ENCODE measurements around the gene RRM2. TPM values are rescaled to one million over a fixed set of nuclear protein-coding genes. Genes with fewer than 3 reads are reported as not detected.
A peak's percentile ranks its signal among the peaks of the same experiment; 100 is the strongest.

Gene RRM2
- total RNA-seq (10 to 100 TPM; 16.6 to 18.8 TPM), polyA plus RNA-seq (ENCODE audit: insufficient read length in 2 of 2) (10 to 100 TPM; 40.3 to 42.4 TPM)
- long read RNA-seq, donor 1, transcript RRM2-202 (10 exons, 3,673 nt) = major isoform, 8 of 10 reads
- long read RNA-seq, donor 1, partial matches to known transcripts = 0 of 10 reads
- long read RNA-seq, donor 1, other reads (novel, unspliced or antisense) = 0 of 10 reads
- long read RNA-seq, donor 2, partial matches to known transcripts = 0 of 5 reads
- long read RNA-seq, donor 2, other reads (novel, unspliced or antisense) = 0 of 5 reads
- long read RNA-seq, donor 3, transcript RRM2-202 (10 exons, 3,673 nt) = major isoform, 6 of 6 reads
- long read RNA-seq, donor 3, partial matches to known transcripts = 0 of 6 reads
- long read RNA-seq, donor 3, other reads (novel, unspliced or antisense) = 0 of 6 reads
- long read RNA-seq, donor 4, transcript RRM2-202 (10 exons, 3,673 nt) = major isoform, 13 of 27 reads
- long read RNA-seq, donor 4, partial matches to known transcripts = 11 of 27 reads
- long read RNA-seq, donor 4, other reads (novel, unspliced or antisense) = 0 of 27 reads

DNA sequence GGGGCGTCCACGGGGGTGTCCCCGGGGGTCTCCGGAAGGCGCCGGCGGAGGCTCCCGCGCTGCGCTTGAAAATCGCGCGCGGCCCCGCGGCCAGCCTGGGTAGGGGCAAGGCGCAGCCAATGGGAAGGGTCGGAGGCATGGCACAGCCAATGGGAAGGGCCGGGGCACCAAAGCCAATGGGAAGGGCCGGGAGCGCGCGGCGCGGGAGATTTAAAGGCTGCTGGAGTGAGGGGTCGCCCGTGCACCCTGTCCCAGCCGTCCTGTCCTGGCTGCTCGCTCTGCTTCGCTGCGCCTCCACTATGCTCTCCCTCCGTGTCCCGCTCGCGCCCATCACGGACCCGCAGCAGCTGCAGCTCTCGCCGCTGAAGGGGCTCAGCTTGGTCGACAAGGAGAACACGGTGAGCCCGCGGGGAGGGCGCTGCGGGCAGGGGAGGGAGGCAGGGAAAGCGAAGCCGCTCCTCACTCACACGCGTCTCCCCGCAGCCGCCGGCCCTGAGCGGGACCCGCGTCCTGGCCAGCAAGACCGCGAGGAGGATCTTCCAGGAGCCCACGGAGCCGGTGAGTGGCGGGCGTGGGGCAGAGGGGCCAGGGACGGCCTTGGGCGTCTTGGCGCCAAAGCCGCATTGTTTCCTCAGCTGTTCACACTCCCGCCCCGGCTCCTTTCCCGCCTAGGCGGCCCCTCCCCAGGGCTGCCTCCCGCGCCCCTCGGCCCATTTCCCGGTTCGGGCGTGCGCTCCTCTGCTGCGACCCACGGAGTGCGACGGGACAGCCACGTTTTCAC lies at the start of gene RRM2:
Gene RRM2, plus strand, starts transcription at position 240 of the 781 bp plus-strand sequence. Its CDS starts 60 bp downstream, at position 300.
- peak in 5 of 6 donors; percentile 81 to 98 (median 89) for DNase-seq (ENCODE audit: low read depth in 4 of 6, low spot score in 6 of 6)
- Histone ChIP-seq H3K4me1 (ENCODE audit: control insufficient read depth, insufficient read depth, low read length) (peaks cover 28% of the 10 kb centered on the region), H3K36me3 (ENCODE audit: control insufficient read depth, insufficient read depth, low read length) (no peaks in the 10 kb centered on the region), H3K4me3 (ENCODE audit: low read depth, low read length) (peak within 1 kb of the TSS; percentile 58), H3K27ac (ENCODE audit: low read depth, low read length) (no peak within 1 kb of the TSS), H3K9me3 (ENCODE audit: control insufficient read depth, insufficient read depth, low read length) (no peaks in the 10 kb centered on the region), H3K27me3 (ENCODE audit: control insufficient read depth, insufficient read depth, low read length) (peaks cover 16% of the 10 kb centered on the region)
- under 1% methylated on average over 81 of the region's 81 CpGs for WGBS (ENCODE audit: insufficient coverage)

- DNase-seq (ENCODE audit: low read depth in 4 of 6, low spot score in 6 of 6) = no peak
- WGBS (ENCODE audit: insufficient coverage) = 61% methylated on average over 7 of the region's 8 CpGs
- H3K36me3 ChIP-seq (ENCODE audit: control insufficient read depth, insufficient read depth, low read length) = no peaks in the 10 kb centered on the region
Observed at GRCh38 chr2:10073706-10074105, 48.8 kb upstream of the RRM2 start.

GRCh38 chr2:10075101-10075500 lies 47.4 kb upstream of the RRM2 start:
- WGBS (ENCODE audit: insufficient coverage) = 89% methylated on average over 11 of the region's 13 CpGs
- peaks cover 21% of the 10 kb centered on the region for H3K4me1 ChIP-seq (ENCODE audit: control insufficient read depth, insufficient read depth, low read length)
- peaks cover 10% of the 10 kb centered on the region for H3K27me3 ChIP-seq (ENCODE audit: control insufficient read depth, insufficient read depth, low read length)
- no peak overlapping the region for H3K4me3 ChIP-seq (ENCODE audit: low read depth, low read length)
- no peaks in the 10 kb centered on the region for H3K36me3 ChIP-seq (ENCODE audit: control insufficient read depth, insufficient read depth, low read length)
- no peaks in the 10 kb centered on the region for H3K9me3 ChIP-seq (ENCODE audit: control insufficient read depth, insufficient read depth, low read length)
- no peak for DNase-seq (ENCODE audit: low read depth in 4 of 6, low spot score in 6 of 6)
- no peak overlapping the region for H3K27ac ChIP-seq (ENCODE audit: low read depth, low read length)

More at GRCh38 chr2:10073706-10074105, 48.8 kb upstream of the RRM2 start:
- H3K27me3 ChIP-seq (ENCODE audit: control insufficient read depth, insufficient read depth, low read length) = peaks cover 8% of the 10 kb centered on the region
- no peaks in the 10 kb centered on the region for H3K9me3 ChIP-seq (ENCODE audit: control insufficient read depth, insufficient read depth, low read length)
- H3K27ac ChIP-seq (ENCODE audit: low read depth, low read length) = no peak overlapping the region
- H3K4me1 ChIP-seq (ENCODE audit: control insufficient read depth, insufficient read depth, low read length) = peaks cover 16% of the 10 kb centered on the region
- no peak overlapping the region for H3K4me3 ChIP-seq (ENCODE audit: low read depth, low read length)

DNA sequence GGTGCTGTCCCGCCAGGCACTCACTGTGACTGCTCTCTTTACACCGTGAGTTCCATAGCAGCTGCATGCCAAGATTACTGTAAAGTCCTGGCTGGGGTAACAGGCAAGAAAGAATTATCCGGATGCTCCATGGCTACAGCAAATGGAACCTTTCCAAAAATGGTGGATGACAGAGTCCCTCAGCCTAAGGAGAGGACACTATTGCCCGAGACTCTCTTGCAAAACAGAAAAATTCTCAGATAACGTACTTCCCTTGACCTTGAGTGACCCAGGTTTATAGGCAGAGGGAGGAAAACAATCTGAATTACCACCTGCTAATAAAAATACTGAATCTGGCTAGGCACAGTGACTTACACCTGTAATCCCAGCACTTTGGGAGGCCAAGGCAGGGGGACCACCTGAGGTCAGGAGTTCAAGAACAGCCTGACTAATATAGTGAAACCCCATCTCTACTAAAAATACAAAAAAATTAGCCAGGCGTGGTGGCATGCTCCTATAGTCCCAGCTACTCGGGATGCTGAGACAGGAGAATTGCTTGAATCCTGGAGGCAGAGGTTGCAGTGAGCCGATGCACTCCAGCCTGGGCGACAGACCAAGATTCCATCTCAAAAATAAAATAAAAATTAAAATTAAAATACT lies 46.8 kb upstream of the RRM2 start:
- no peak overlapping the region for H3K27ac ChIP-seq (ENCODE audit: low read depth, low read length)
- WGBS (ENCODE audit: insufficient coverage) = 64% methylated on average over 5 of the region's 9 CpGs
- H3K4me1 ChIP-seq (ENCODE audit: control insufficient read depth, insufficient read depth, low read length) = peaks cover 25% of the 10 kb centered on the region
- H3K36me3 ChIP-seq (ENCODE audit: control insufficient read depth, insufficient read depth, low read length) = no peaks in the 10 kb centered on the region
- no peaks in the 10 kb centered on the region for H3K9me3 ChIP-seq (ENCODE audit: control insufficient read depth, insufficient read depth, low read length)
- no peak overlapping the region for H3K4me3 ChIP-seq (ENCODE audit: low read depth, low read length)
- H3K27me3 ChIP-seq (ENCODE audit: control insufficient read depth, insufficient read depth, low read length) = peaks cover 14% of the 10 kb centered on the region
- no peak for DNase-seq (ENCODE audit: low read depth in 4 of 6, low spot score in 6 of 6)

- WGBS (ENCODE audit: insufficient coverage) = 91% methylated on average over 13 of the region's 13 CpGs
- DNase-seq (ENCODE audit: low read depth in 4 of 6, low spot score in 6 of 6) = no peak
- Histone ChIP-seq H3K36me3 (ENCODE audit: control insufficient read depth, insufficient read depth, low read length) (no peaks in the 10 kb centered on the region), H3K4me1 (ENCODE audit: control insufficient read depth, insufficient read depth, low read length) (peaks cover 26% of the 10 kb centered on the region), H3K4me3 (ENCODE audit: low read depth, low read length) (no peak overlapping the region), H3K27me3 (ENCODE audit: control insufficient read depth, insufficient read depth, low read length) (peaks cover 19% of the 10 kb centered on the region), H3K27ac (ENCODE audit: low read depth, low read length) (no peak overlapping the region), H3K9me3 (ENCODE audit: control insufficient read depth, insufficient read depth, low read length) (no peaks in the 10 kb centered on the region)
Observed at GRCh38 chr2:10076511-10076910, 46.0 kb upstream of the RRM2 start.

DNA sequence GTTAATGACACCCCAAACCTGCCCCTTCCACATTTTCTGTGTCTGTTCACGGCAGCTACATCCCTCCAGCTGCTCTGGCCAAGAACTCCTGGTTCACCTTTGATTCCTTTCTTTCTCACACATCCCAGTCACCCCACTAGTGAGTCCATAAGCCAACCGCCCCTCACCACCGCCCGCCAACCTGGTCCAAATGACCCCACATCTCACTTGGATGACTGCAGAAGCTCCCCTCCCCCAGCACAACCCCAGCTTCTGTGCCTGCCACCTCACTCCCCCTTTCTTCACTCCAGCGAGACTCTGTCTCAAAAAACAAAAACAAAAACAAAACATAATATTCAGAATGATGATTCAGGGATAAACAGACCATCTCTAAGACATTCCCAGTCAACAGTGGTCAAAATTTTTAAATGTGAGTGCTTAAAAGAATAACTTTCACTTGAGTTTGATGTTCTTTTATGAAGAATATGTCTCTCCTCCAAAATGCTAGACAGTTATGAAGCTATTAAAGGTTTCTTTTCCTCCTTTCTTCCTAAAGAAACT lies 45.5 kb upstream of the RRM2 start:
- Histone ChIP-seq H3K36me3 (ENCODE audit: control insufficient read depth, insufficient read depth, low read length) (no peaks in the 10 kb centered on the region), H3K27ac (ENCODE audit: low read depth, low read length) (no peak overlapping the region), H3K4me3 (ENCODE audit: low read depth, low read length) (no peak overlapping the region), H3K4me1 (ENCODE audit: control insufficient read depth, insufficient read depth, low read length) (peaks cover 26% of the 10 kb centered on the region), H3K27me3 (ENCODE audit: control insufficient read depth, insufficient read depth, low read length) (peaks cover 22% of the 10 kb centered on the region), H3K9me3 (ENCODE audit: control insufficient read depth, insufficient read depth, low read length) (no peaks in the 10 kb centered on the region)
- 90% methylated on average over 4 of the region's 5 CpGs for WGBS (ENCODE audit: insufficient coverage)
- DNase-seq (ENCODE audit: low read depth in 4 of 6, low spot score in 6 of 6) = no peak

- H3K4me3 ChIP-seq (ENCODE audit: low read depth, low read length) = no peak overlapping the region
- peaks cover 30% of the 10 kb centered on the region for H3K27me3 ChIP-seq (ENCODE audit: control insufficient read depth, insufficient read depth, low read length)
- DNase-seq (ENCODE audit: low read depth in 4 of 6, low spot score in 6 of 6) = no peak
- H3K27ac ChIP-seq (ENCODE audit: low read depth, low read length) = no peak overlapping the region
- no peaks in the 10 kb centered on the region for H3K9me3 ChIP-seq (ENCODE audit: control insufficient read depth, insufficient read depth, low read length)
- 87% methylated on average over 5 of the region's 7 CpGs for WGBS (ENCODE audit: insufficient coverage)
- H3K4me1 ChIP-seq (ENCODE audit: control insufficient read depth, insufficient read depth, low read length) = peaks cover 21% of the 10 kb centered on the region
- no peaks in the 10 kb centered on the region for H3K36me3 ChIP-seq (ENCODE audit: control insufficient read depth, insufficient read depth, low read length)
Observed at GRCh38 chr2:10078001-10078400, 44.5 kb upstream of the RRM2 start.

- DNase-seq (ENCODE audit: low read depth in 4 of 6, low spot score in 6 of 6) = no peak
- H3K27me3 ChIP-seq (ENCODE audit: control insufficient read depth, insufficient read depth, low read length) = peaks cover 38% of the 10 kb centered on the region
- no peaks in the 10 kb centered on the region for H3K36me3 ChIP-seq (ENCODE audit: control insufficient read depth, insufficient read depth, low read length)
- no peaks in the 10 kb centered on the region for H3K9me3 ChIP-seq (ENCODE audit: control insufficient read depth, insufficient read depth, low read length)
- peak overlapping the region; percentile 36 for H3K4me3 ChIP-seq (ENCODE audit: low read depth, low read length)
- peaks cover 18% of the 10 kb centered on the region for H3K4me1 ChIP-seq (ENCODE audit: control insufficient read depth, insufficient read depth, low read length)
- H3K27ac ChIP-seq (ENCODE audit: low read depth, low read length) = peak overlapping the region; percentile 57
- WGBS (ENCODE audit: insufficient coverage) = 19% methylated on average over 11 of the region's 12 CpGs
Observed at GRCh38 chr2:10078704-10079265, 43.8 kb upstream of the RRM2 start.

Data from spinal cord (tissue), 10 donors.